SK-N-SH (cell line): ENCODE measurements around the gene CDKAL1. TPM values are rescaled to one million over a fixed set of nuclear protein-coding genes. Genes with fewer than 3 reads are reported as not detected.

ENCODE experiments used
- CTCF ChIA-PET: fragments of 300-600, 350-600 bp; formaldehyde crosslinking; extraction: SDS; loops from one replicate; lab custom pipeline; 2021; lab: Yijun Ruan, JAX
- POLR2A ChIA-PET: fragments of 350-600 bp; sonication (Branson Sonifier 250); formaldehyde crosslinking; extraction: SDS; loops from one replicate; lab custom pipeline; 2020; ENCODE audit warnings: antibody characterized with exemption, inconsistent platforms; lab: Yijun Ruan, JAX
- DNase-seq: peaks from one replicate; pipeline ENCODE4 v3.0.0; 2012
- H2AFZ ChIP-seq: fragments of 200-600 bp; sonication (generic); 2 replicates; pipeline ENCODE4 v1.8.1; 2016; ENCODE audit warnings: antibody characterized with exemption, mild to moderate bottlenecking, low read depth
- H3F3A ChIP-seq: fragments of 200-600 bp; sonication (generic); replicated peaks from 2 replicates; pipeline ENCODE3; 2016; ENCODE audit warnings: antibody characterized with exemption, mild to moderate bottlenecking; ENCODE audit not compliant: insufficient read depth
- H3K27ac ChIP-seq, 2 experiments: fragments of 200-500 bp in 1 of 2; fragments of 200-600 bp in 1 of 2; sonication (Bioruptor generic) in 1 of 2; sonication (generic), shearing (Covaris generic) in 1 of 2; 2 replicates each; pipeline versions ENCODE4 v1.5.1 to v1.6.1; 2014 to 2016; ENCODE audit warnings: low read depth in 2 of 2, inconsistent platforms in 1 of 2, low read length in 1 of 2, mild to moderate bottlenecking in 1 of 2, mixed read lengths in 1 of 2
- H3K27me3 ChIP-seq: fragments of 200-600 bp; sonication (generic), shearing (Covaris generic); 2 replicates; pipeline ENCODE4 v1.6.1; 2016; ENCODE audit warnings: mixed run types; ENCODE audit not compliant: insufficient read depth
- H3K36me3 ChIP-seq, 2 experiments: fragments of 200-500 bp in 1 of 2; fragments of 200-600 bp in 1 of 2; sonication (Bioruptor generic) in 1 of 2; sonication (generic) in 1 of 2; replicated peaks in 1 of 2; 2 replicates each; pipeline versions ENCODE3 to v1.5.1; 2014 to 2016; ENCODE audit warnings: low read length in 1 of 2, mild to moderate bottlenecking in 1 of 2; ENCODE audit not compliant: insufficient read depth in 2 of 2, control insufficient read depth in 1 of 2
- H3K4me1 ChIP-seq, 2 experiments: fragments of 200-500 bp in 1 of 2; fragments of 200-600 bp in 1 of 2; sonication (Bioruptor generic) in 1 of 2; sonication (generic), shearing (Covaris generic) in 1 of 2; 2 replicates each; pipeline versions ENCODE4 v1.5.1 to v1.6.1; 2014 to 2016; ENCODE audit warnings: low read depth in 1 of 2, low read length in 1 of 2, mixed run types in 1 of 2; ENCODE audit not compliant: insufficient read depth in 2 of 2, control insufficient read depth in 1 of 2
- H3K4me2 ChIP-seq: fragments of 200-600 bp; sonication (generic), shearing (Covaris generic); 2 replicates; pipeline ENCODE4 v1.6.1; 2017; ENCODE audit warnings: mixed run types
- H3K4me3 ChIP-seq, 2 experiments: fragments of 200-500 bp in 1 of 2; fragments of 200-600 bp in 1 of 2; sonication (Bioruptor generic) in 1 of 2; sonication (generic), shearing (Covaris generic) in 1 of 2; 2 replicates each; pipeline versions ENCODE4 v1.5.1 to v1.8.1; 2014 to 2016; ENCODE audit warnings: low read depth in 2 of 2, inconsistent platforms in 1 of 2, low read length in 1 of 2, mild to moderate bottlenecking in 1 of 2, mixed read lengths in 1 of 2, moderate library complexity in 1 of 2
- H3K79me2 ChIP-seq: fragments of 200-600 bp; sonication (generic); 2 replicates; pipeline ENCODE4 v1.8.1; 2017; ENCODE audit warnings: mild to moderate bottlenecking; ENCODE audit not compliant: insufficient read depth
- H3K9ac ChIP-seq: fragments of 200-600 bp; sonication (generic); 2 replicates; pipeline ENCODE4 v1.6.1; 2017; ENCODE audit warnings: mixed run types
- H3K9me2 ChIP-seq: fragments of 200-600 bp; sonication (generic); 2 replicates; pipeline ENCODE4 v1.6.1; 2017; ENCODE audit warnings: mixed run types
- H3K9me3 ChIP-seq: fragments of 200-600 bp; sonication (generic); 2 replicates; pipeline ENCODE4 v1.6.1; 2017; ENCODE audit warnings: mixed run types, mild to moderate bottlenecking, moderate library complexity
- H4K20me1 ChIP-seq: fragments of 200-600 bp; sonication (generic); 2 replicates; pipeline ENCODE4 v1.6.1; 2017; ENCODE audit warnings: mild to moderate bottlenecking, mixed run types; ENCODE audit not compliant: insufficient read depth
- FOXJ3 ChIP-seq: sonication (generic); formaldehyde crosslinking; IDR thresholded peaks from 2 replicates; pipeline ENCODE4 v1.5.1; 2020; ENCODE audit warnings: mild to moderate bottlenecking, missing genetic modification reagents
- JUND ChIP-seq: IDR thresholded peaks from 2 replicates; pipeline ENCODE4 v1.4.0; 2012
- MXI1 ChIP-seq: IDR thresholded peaks from 2 replicates; pipeline ENCODE4 v1.6.1; 2012; ENCODE audit warnings: mild to moderate bottlenecking, low read depth, low read length, improper control_type of control experiment
- RAD21 ChIP-seq: IDR thresholded peaks from 2 replicates; pipeline ENCODE4 v1.6.1; 2012; ENCODE audit warnings: mild to moderate bottlenecking, low read length
- RXRA ChIP-seq: IDR thresholded peaks from 2 replicates; pipeline ENCODE4 v1.4.0; 2012; ENCODE audit warnings: low read depth, mild to moderate bottlenecking, borderline replicate concordance
- TAF1 ChIP-seq: IDR thresholded peaks from 2 replicates; pipeline ENCODE4 v1.6.1; 2012; ENCODE audit warnings: low read depth, mild to moderate bottlenecking, low read length, moderate library complexity, borderline replicate concordance
- TCF12 ChIP-seq: IDR thresholded peaks from 2 replicates; pipeline ENCODE4 v1.4.0; 2012
- YY1 ChIP-seq: IDR thresholded peaks from 2 replicates; pipeline ENCODE4 v1.4.0; 2012; ENCODE audit warnings: low read depth, mild to moderate bottlenecking
- WGBS: methylation state at CpG from one replicate; pipeline ENCODE4 v1.1.6; 2017; ENCODE audit warnings: low lambda C conversion rate; 5-methylcytosine and 5-hydroxymethylcytosine counted together
- polyA plus RNA-seq, 3 experiments: library from polyadenylated mRNA; depleted of rRNA; stranded (reverse); fragments of >200 nt; gene quantifications; 2 replicates each; pipeline ENCODE4 v1.2.3, GENCODE V29; 2012
- TF ChIP-seq, protein P1 (sequence below): IDR thresholded peaks from 2 replicates; pipeline ENCODE4 v1.4.0; 2012; ENCODE audit warnings: low read depth, borderline replicate concordance
- TF ChIP-seq, protein P2 (sequence below): fragments of 150-350 bp; IDR thresholded peaks from 2 replicates; pipeline ENCODE4 v1.6.1; 2016; ENCODE audit warnings: mild to moderate bottlenecking, low read depth, low read length

Gene CDKAL1
- polyA plus RNA-seq, 1 of the 3 experiments (the other 2 are of a cell fraction): 2.6 TPM

DNA sequence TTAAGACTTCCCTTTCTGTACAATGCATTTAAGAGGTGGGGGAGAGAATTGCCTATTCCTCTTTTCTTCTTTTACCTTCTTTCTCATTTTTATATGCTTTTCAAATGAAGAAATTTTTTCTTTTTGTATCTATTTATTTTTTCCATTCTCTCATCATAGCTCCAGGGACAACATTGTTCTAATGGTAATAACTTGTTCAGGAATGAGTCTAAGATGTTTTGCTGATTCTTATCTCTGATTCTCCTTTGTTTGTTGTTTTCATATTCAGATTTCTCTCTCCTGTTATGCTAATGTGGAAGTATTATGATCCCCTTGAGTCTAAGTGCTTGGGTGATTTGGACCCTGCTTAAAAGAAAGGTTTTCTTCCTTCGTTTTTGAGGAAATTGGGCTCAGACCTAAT is 451.6 kb downstream of the CDKAL1 start:
- no peak overlapping the region for H3K9ac ChIP-seq
- TF ChIP-seq, protein P1, sequence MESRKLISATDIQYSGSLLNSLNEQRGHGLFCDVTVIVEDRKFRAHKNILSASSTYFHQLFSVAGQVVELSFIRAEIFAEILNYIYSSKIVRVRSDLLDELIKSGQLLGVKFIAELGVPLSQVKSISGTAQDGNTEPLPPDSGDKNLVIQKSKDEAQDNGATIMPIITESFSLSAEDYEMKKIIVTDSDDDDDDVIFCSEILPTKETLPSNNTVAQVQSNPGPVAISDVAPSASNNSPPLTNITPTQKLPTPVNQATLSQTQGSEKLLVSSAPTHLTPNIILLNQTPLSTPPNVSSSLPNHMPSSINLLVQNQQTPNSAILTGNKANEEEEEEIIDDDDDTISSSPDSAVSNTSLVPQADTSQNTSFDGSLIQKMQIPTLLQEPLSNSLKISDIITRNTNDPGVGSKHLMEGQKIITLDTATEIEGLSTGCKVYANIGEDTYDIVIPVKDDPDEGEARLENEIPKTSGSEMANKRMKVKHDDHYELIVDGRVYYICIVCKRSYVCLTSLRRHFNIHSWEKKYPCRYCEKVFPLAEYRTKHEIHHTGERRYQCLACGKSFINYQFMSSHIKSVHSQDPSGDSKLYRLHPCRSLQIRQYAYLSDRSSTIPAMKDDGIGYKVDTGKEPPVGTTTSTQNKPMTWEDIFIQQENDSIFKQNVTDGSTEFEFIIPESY: no peak
- TF ChIP-seq MXI1 (no peak), JUND (no peak), YY1 (no peak), FOXJ3 (no peak), TCF12 (no peak), TAF1 (no peak)
- TF ChIP-seq, protein P2, sequence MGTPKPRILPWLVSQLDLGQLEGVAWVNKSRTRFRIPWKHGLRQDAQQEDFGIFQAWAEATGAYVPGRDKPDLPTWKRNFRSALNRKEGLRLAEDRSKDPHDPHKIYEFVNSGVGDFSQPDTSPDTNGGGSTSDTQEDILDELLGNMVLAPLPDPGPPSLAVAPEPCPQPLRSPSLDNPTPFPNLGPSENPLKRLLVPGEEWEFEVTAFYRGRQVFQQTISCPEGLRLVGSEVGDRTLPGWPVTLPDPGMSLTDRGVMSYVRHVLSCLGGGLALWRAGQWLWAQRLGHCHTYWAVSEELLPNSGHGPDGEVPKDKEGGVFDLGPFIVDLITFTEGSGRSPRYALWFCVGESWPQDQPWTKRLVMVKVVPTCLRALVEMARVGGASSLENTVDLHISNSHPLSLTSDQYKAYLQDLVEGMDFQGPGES: no peak
- TF ChIP-seq, all 33 proteins: peak for 0
- no peaks in the 10 kb centered on the region for H3K27me3 ChIP-seq
- H3K9me3 ChIP-seq: no peaks in the 10 kb centered on the region
- no peak overlapping the region for H2AFZ ChIP-seq
- no peaks in the 10 kb centered on the region for H3K9me2 ChIP-seq
- 93% methylated on average over 1 of the region's 1 CpG for WGBS
- no peaks in the 10 kb centered on the region for H4K20me1 ChIP-seq
- no peak overlapping the region for H3K4me2 ChIP-seq
- no peak overlapping the region for H3K27ac ChIP-seq
- no peak for DNase-seq
- H3F3A ChIP-seq: no peaks in the 10 kb centered on the region
- ChIA-PET CTCF (interaction anchor here (1.9 kb wide), 1 partner anchor 23 kb away, joined by 5 read pairs; no protein-coding TSS in a partner anchor), POLR2A (no interaction called here)
- no peaks in the 10 kb centered on the region for H3K36me3 ChIP-seq
- no peaks in the 10 kb centered on the region for H3K4me1 ChIP-seq
- no peaks in the 10 kb centered on the region for H3K79me2 ChIP-seq
- H3K4me3 ChIP-seq: no peak overlapping the region

DNA sequence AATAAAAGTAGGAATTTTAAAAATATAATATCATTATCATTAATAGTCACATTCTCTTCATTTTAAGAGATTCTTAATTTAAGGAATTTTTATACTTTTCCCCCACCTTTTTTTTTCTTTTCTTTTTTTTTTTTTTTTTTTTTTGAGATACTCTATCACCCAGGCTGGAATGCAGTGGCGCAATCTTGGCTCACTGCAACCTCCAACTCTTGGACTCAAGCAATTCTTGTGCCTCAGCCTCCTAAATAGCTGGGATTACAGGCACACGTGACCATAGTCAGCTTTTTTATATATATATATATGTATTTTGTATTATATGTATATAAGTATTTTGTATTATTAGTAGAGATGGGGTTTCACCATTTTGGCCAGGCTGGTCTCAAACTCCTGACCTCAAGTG is 457.7 kb downstream of the CDKAL1 start:
- H3K4me1 ChIP-seq: no peaks in the 10 kb centered on the region; a peak in 1 of 4 replicates
- no peak overlapping the region for H3K27ac ChIP-seq
- no peak for DNase-seq
- no peak overlapping the region for H3K4me2 ChIP-seq
- no peak overlapping the region for H2AFZ ChIP-seq
- H3K36me3 ChIP-seq: no peaks in the 10 kb centered on the region
- no peaks in the 10 kb centered on the region for H3K79me2 ChIP-seq
- H3K27me3 ChIP-seq: no peaks in the 10 kb centered on the region
- no peaks in the 10 kb centered on the region for H3F3A ChIP-seq
- ChIA-PET CTCF (interaction anchor here (0.8 kb wide), 1 partner anchor 23 kb away, joined by 3 read pairs; no protein-coding TSS in a partner anchor), POLR2A (no interaction called here)
- no peak overlapping the region for H3K9ac ChIP-seq
- no peak overlapping the region for H3K4me3 ChIP-seq
- H4K20me1 ChIP-seq: no peaks in the 10 kb centered on the region
- no peaks in the 10 kb centered on the region for H3K9me3 ChIP-seq
- TF ChIP-seq, protein P2: no peak
- TF ChIP-seq RAD21 (no peak), MXI1 (no peak), RXRA (no peak), FOXJ3 (no peak), JUND (no peak)
- WGBS: 100% methylated on average over 2 of the region's 2 CpGs
- no peaks in the 10 kb centered on the region for H3K9me2 ChIP-seq
